Progenitor cell of endocrine pancreas (in vitro differentiated cells): ENCODE measurements around the gene HOXD9. TPM values are rescaled to one million over a fixed set of nuclear protein-coding genes. Genes with fewer than 3 reads are reported as not detected.

ENCODE experiments used
- DNase-seq: peaks from one replicate; pipeline ENCODE4 v3.0.0; 2021; ENCODE audit warnings: low spot score; ENCODE audit not compliant: unreplicated experiment
- H3K27ac Mint-ChIP-seq: 2 replicates; pipeline ENCODE4 v1.8.0; 2021; ENCODE audit warnings: mild to moderate bottlenecking, moderate library complexity, mixed read lengths
- H3K27me3 Mint-ChIP-seq: 2 replicates; pipeline ENCODE4 v1.8.0; 2021; ENCODE audit warnings: mixed read lengths
- H3K36me3 Mint-ChIP-seq: 2 replicates; pipeline ENCODE4 v1.8.0; 2022; ENCODE audit warnings: mixed read lengths; ENCODE audit not compliant: insufficient read depth
- H3K4me1 Mint-ChIP-seq: 2 replicates; pipeline ENCODE4 v1.8.0; 2021; ENCODE audit warnings: low read depth, mixed read lengths
- H3K4me3 Mint-ChIP-seq: 2 replicates; pipeline ENCODE4 v1.8.0; 2021; ENCODE audit warnings: low read depth, mild to moderate bottlenecking, moderate library complexity, mixed read lengths
- H3K9me3 Mint-ChIP-seq: 2 replicates; pipeline ENCODE4 v1.8.0; 2021; ENCODE audit warnings: low read depth, mixed read lengths
- CTCF ChIP-seq: fragments of 200-600 bp; sonication (generic); IDR thresholded peaks from one replicate; pipeline ENCODE4 v1.5.0; 2021; ENCODE audit warnings: antibody characterized with exemption, mild to moderate bottlenecking; ENCODE audit not compliant: unreplicated experiment
- total RNA-seq: library from RNA; stranded (reverse); gene quantifications from 2 replicates; pipeline ENCODE4 v1.2.1, GENCODE V29; 2021

HOXD9 gene
- total RNA-seq, 1 donor from 2014 or later: not detected

DNA sequence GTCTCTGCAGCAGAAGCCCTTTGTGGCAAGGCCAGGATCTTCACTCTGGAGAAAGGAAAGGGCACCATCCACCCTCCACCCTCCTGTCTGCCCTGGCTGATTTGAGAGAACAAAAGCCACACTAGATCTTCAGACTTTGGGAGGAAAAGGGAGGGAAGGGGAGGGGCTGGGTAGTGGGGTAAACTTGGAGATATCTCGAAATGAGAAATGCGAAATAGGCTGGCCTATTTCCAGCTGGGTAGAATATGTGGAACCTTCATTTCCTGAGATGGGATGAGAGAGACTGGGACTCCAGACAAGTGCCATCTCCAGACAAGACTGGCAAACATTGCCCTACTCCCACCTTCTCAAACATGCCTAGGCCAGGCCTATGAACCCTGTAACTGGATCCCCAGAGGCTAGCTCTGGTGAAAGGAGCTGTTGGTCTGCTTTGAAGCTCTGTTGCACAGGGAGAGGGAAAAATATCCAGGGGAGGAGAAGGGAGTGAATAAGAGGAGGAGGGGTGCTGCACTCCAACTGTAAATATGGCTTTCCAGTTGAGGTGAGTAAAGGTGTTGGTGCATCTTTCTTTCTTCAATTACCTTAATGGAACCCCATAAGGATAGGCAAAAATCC, 21.2 kb upstream of the HOXD9 start:
- no peak for TF ChIP-seq CTCF
- no peaks in the 10 kb centered on the region for H3K9me3 Mint-ChIP-seq
- peaks cover 96% of the 10 kb centered on the region for H3K27me3 Mint-ChIP-seq
- DNase-seq: no peak
- H3K4me1 Mint-ChIP-seq: peaks cover 4% of the 10 kb centered on the region
- H3K36me3 Mint-ChIP-seq: no peaks in the 10 kb centered on the region
- H3K27ac Mint-ChIP-seq: no peak overlapping the region
- H3K4me3 Mint-ChIP-seq: no peak overlapping the region

DNA sequence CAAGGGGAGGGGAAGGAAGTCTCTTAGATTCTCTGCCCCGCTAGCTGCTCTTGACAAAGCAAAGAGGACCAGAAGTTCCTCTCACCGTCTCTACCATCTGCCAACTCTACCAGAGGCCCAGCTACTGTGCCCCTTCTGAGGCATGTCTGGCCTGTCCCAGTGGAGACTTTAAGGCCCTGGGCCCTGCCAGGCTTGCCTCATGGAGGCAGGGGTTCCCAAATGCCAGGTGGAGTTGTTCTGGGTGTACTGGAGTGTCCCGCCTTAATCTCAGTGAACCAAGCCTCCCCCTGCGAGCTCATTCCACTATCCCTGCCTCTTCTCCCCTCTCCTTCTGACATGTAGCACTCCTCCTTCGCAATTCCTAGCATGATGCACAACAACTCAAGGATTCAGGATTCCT, 20.7 kb upstream of the HOXD9 start:
- no peak for TF ChIP-seq CTCF
- H3K4me1 Mint-ChIP-seq: peaks cover 4% of the 10 kb centered on the region

GRCh38 chr2:176102309-176102866, 20.1 kb upstream of the HOXD9 start:
- Mint-ChIP-seq H3K4me1 (peaks cover 7% of the 10 kb centered on the region), H3K27ac (no peak overlapping the region), H3K9me3 (no peaks in the 10 kb centered on the region), H3K4me3 (no peak overlapping the region), H3K27me3 (peaks cover 93% of the 10 kb centered on the region), H3K36me3 (no peaks in the 10 kb centered on the region)
- TF ChIP-seq CTCF: no peak
- no peak for DNase-seq

More for the DNA sequence above, 20.7 kb upstream of the HOXD9 start:
- Mint-ChIP-seq H3K27ac (no peak overlapping the region), H3K4me3 (no peak overlapping the region), H3K36me3 (no peaks in the 10 kb centered on the region), H3K27me3 (peaks cover 93% of the 10 kb centered on the region), H3K9me3 (no peaks in the 10 kb centered on the region)
- DNase-seq: no peak

GRCh38 chr2:176103194-176103593, 19.3 kb upstream of the HOXD9 start:
- no peaks in the 10 kb centered on the region for H3K36me3 Mint-ChIP-seq
- H3K9me3 Mint-ChIP-seq: no peaks in the 10 kb centered on the region
- no peak overlapping the region for H3K4me3 Mint-ChIP-seq
- no peak overlapping the region for H3K27ac Mint-ChIP-seq
- peaks cover 3% of the 10 kb centered on the region for H3K4me1 Mint-ChIP-seq
- no peak for DNase-seq
- peaks cover 87% of the 10 kb centered on the region for H3K27me3 Mint-ChIP-seq
- no peak for TF ChIP-seq CTCF

- Mint-ChIP-seq H3K4me1 (peaks cover 3% of the 10 kb centered on the region), H3K36me3 (no peaks in the 10 kb centered on the region), H3K27me3 (peaks cover 88% of the 10 kb centered on the region), H3K4me3 (no peak overlapping the region), H3K27ac (no peak overlapping the region), H3K9me3 (no peaks in the 10 kb centered on the region)
- no peak for TF ChIP-seq CTCF
- no peak for DNase-seq
These were observed 18.7 kb upstream of the HOXD9 start for GRCh38 chr2:176103742-176104315.
